ENCODE results near the gene ABR.
A peak's percentile ranks its signal among the peaks of the same experiment; 100 is the strongest.

GRCh38 chr17:980406-981291, 199.1 kb downstream of the ABR start:
- TF ChIP-seq CTCF (conservative IDR thresholded peaks at IDR 0.05; ENCODE audit: low read length) (peak; percentile 79), EZH2phosphoT487 (IDR thresholded peaks at IDR 0.05; ENCODE audit: borderline replicate concordance) (no peak)

Measured in Loucy (cell line).